GM12875 (cell line): ENCODE results near the gene ZDHHC5.

ENCODE experiments used
- H3K4me3 ChIP-seq: one replicate; pipeline ENCODE4 v1.5.1; 2011; ENCODE audit warnings: low read depth, low read length, control low read depth
- CTCF ChIP-seq: IDR thresholded peaks from 2 replicates; pipeline ENCODE4 v1.5.1; 2011; ENCODE audit warnings: low read depth, mild to moderate bottlenecking, control low read depth, inconsistent platforms, low read length, moderate library complexity, borderline replicate concordance; ENCODE audit not compliant: insufficient read depth

Gene ZDHHC5

GRCh38 chr11:57746920-57747319, 79.0 kb downstream of the ZDHHC5 start:
- no peak overlapping the region for H3K4me3 ChIP-seq

More at GRCh38 chr11:57746920-57747319, 79.0 kb downstream of the ZDHHC5 start:
- no peak for TF ChIP-seq CTCF
